GM19372 (cell line): ENCODE measurements around the gene UNC5CL.
A peak's percentile ranks its signal among the peaks of the same experiment; 100 is the strongest.
"Not testable (repeated sequence)": the region's sequence is repeated elsewhere in the genome, so short reads cannot be mapped to it uniquely, and the experiment has no call there.

Experiments used
- ATAC-seq: cut with Tn5 transposase; IDR thresholded peaks from one replicate; pipeline ENCODE4 v1.9.1; 2021; ENCODE audit warnings: mild to moderate bottlenecking, low read depth, moderate library complexity; ENCODE audit not compliant: unreplicated experiment

UNC5CL gene

GRCh38 chr6:41040940-41041536 lies 2.0 kb upstream of the UNC5CL start:
- ATAC-seq, result no peak

- ATAC-seq, result no peak
Measured at GRCh38 chr6:41040101-41040939, 1.3 kb upstream of the UNC5CL start.

- no peak for ATAC-seq
Measured at GRCh38 chr6:41038205-41038604, 816 bp downstream of the UNC5CL start.

GRCh38 chr6:41037107-41037900 lies 1.7 kb downstream of the UNC5CL start:
- ATAC-seq, result no peak

- ATAC-seq, result no peak
Measured at GRCh38 chr6:41036601-41037000, 2.4 kb downstream of the UNC5CL start.

GRCh38 chr6:41036186-41036585 lies 2.8 kb downstream of the UNC5CL start:
- no peak for ATAC-seq

GRCh38 chr6:41033776-41034175 lies 5.2 kb downstream of the UNC5CL start:
- no peak for ATAC-seq

- ATAC-seq, result no peak
Measured at GRCh38 chr6:41032830-41033229, 6.2 kb downstream of the UNC5CL start.

GRCh38 chr6:41028561-41029412 lies 10.2 kb downstream of the UNC5CL start:
- ATAC-seq, result peak; percentile 26

GRCh38 chr6:41027799-41028560 lies 11.0 kb downstream of the UNC5CL start:
- peak; percentile 88 for ATAC-seq

GRCh38 chr6:41027241-41027640 lies 11.8 kb downstream of the UNC5CL start:
- ATAC-seq, result no peak

- no peak for ATAC-seq
Measured at GRCh38 chr6:41025966-41026530, 13.0 kb downstream of the UNC5CL start.

GRCh38 chr6:41023114-41023513 lies 15.9 kb downstream of the UNC5CL start:
- no peak for ATAC-seq

- no peak for ATAC-seq
Measured at GRCh38 chr6:41022294-41022693, 16.7 kb downstream of the UNC5CL start.

GRCh38 chr6:41021832-41022231 lies 17.2 kb downstream of the UNC5CL start:
- no peak for ATAC-seq

- no peak for ATAC-seq
Measured at GRCh38 chr6:41017663-41018062, 21.4 kb downstream of the UNC5CL start.

GRCh38 chr6:41015860-41016259 lies 23.2 kb downstream of the UNC5CL start:
- ATAC-seq, result not testable (repeated sequence)

GRCh38 chr6:41014780-41015179 lies 24.2 kb downstream of the UNC5CL start:
- no peak for ATAC-seq

- no peak for ATAC-seq
Measured at GRCh38 chr6:41013466-41014153, 25.4 kb downstream of the UNC5CL start.
